Measurements from ENCODE around the gene CSF2.

Gene CSF2

GRCh38 chr5:132067941-132068808 is 5.4 kb upstream of the CSF2 start:
- DNase-seq (ENCODE audit: low read depth in 2 of 2): no peak

DNA sequence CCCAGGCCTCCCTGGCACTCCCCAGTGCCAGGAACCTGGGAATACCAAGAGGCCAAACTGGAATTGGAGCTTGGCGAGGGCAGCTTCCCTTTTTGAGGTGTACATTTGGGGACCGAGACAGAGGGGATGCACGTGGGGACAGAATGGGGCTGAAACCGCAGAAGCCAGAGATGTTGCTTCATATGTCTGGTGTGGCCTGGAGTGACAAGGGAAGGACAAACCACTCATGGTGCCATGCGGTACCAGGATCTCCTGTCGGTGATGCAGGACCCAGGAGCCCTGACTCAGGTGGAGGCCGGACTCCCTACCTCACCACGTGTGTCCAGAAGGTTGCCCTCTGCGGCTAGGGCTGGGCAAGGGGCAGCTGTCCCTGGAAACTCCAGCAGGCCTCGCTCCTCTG is 4.0 kb upstream of the CSF2 start:
- no peak for DNase-seq (ENCODE audit: low read depth in 2 of 2)

DNA sequence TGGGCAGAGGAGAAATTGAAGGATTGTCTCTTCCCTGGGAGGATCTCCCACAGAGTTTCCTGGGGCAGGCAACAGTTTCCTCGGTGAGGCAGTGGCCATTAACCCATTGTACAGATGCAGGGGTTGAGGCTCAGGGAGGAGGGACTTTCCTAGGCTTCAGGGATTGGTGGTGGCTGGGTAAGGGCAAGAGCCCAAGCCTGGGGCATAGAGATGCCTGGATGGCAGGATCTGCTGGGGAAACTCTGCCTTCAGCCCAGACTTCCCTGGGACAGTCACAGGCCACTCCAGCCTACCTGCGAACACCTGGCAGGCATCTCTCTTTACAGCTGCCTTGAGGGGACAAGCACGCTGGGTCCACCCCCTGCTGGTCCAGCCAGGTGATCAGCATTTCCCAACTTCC is 3.6 kb upstream of the CSF2 start:
- DNase-seq (ENCODE audit: low read depth in 2 of 2): no peak

GRCh38 chr5:132070460-132071337 is 2.9 kb upstream of the CSF2 start:
- DNase-seq (ENCODE audit: low read depth in 2 of 2): peak in 1 of 2 donors; percentile 58

DNA sequence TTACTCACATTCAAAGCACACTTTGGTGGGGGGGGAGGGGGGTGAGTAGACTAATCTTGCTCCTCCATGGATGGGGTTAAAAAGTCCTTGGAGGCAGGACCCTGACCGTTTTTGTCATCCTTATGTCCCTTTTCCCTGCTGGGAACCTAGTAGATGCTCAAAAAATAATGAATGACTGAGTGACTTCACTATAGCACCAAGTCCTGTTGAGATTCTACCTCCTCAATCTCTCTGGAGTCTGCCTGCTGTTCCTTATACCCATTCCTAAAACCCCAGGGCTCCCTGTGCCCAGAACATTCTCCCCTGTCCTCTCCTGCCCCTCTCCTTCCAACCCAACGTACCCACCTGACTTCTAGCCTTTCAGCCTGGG is 2.3 kb upstream of the CSF2 start:
- DNase-seq (ENCODE audit: low read depth in 2 of 2): no peak

DNA sequence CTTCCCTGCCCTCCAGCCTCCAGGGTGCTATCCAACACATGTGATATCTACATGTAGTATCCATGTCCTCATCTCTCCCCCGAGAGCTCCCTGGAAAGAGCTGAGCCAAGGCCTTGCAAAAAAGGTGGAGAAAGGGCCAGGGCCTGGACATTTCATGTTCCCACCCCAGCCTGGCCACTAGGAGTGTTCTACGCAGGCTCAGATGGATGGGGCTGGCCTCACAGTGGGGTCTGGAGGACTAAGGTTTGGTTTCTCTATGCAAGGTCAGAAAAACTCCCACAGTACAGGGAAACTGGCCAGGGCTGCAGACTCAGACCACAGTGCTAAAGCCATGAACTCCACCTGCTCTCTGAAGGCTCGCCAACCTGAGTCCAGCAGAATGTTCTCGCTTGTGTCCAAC is 1.5 kb upstream of the CSF2 start:
- DNase-seq (ENCODE audit: low read depth in 2 of 2): no peak

DNA sequence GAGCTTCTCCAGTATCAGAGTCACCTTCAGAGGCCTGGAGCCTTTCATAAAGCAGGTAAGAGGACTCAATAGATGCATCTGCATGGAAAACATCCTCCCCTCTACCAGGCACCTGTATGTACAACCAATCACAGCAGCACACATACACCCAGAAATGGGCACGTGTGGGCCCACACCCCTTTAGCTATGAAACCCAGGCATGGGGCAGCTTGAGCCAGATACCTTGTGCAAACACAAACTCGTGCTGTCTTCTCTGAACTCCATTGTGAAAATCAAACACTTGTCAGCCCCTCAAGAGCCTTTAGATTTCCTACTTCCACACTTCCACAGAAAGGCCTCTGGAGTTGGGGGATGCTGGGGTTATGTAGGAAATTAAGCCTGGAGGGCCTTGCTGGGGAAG is 1.1 kb upstream of the CSF2 start:
- no peak for DNase-seq (ENCODE audit: low read depth in 2 of 2)

- DNase-seq (ENCODE audit: low read depth in 2 of 2): no peak
Observed at GRCh38 chr5:132074091-132074771, 642 bp downstream of the CSF2 start.

DNA sequence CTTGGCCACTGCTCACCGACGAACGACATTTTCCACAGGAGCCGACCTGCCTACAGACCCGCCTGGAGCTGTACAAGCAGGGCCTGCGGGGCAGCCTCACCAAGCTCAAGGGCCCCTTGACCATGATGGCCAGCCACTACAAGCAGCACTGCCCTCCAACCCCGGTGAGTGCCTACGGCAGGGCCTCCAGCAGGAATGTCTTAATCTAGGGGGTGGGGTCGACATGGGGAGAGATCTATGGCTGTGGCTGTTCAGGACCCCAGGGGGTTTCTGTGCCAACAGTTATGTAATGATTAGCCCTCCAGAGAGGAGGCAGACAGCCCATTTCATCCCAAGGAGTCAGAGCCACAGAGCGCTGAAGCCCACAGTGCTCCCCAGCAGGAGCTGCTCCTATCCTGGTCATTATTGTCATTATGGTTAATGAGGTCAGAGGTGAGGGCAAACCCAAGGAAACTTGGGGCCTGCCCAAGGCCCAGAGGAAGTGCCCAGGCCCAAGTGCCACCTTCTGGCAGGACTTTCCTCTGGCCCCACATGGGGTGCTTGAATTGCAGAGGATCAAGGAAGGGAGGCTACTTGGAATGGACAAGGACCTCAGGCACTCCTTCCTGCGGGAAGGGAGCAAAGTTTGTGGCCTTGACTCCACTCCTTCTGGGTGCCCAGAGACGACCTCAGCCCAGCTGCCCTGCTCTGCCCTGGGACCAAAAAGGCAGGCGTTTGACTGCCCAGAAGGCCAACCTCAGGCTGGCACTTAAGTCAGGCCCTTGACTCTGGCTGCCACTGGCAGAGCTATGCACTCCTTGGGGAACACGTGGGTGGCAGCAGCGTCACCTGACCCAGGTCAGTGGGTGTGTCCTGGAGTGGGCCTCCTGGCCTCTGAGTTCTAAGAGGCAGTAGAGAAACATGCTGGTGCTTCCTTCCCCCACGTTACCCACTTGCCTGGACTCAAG is 1.5 kb downstream of the CSF2 start:
- DNase-seq (ENCODE audit: low read depth in 2 of 2): no peak

DNA sequence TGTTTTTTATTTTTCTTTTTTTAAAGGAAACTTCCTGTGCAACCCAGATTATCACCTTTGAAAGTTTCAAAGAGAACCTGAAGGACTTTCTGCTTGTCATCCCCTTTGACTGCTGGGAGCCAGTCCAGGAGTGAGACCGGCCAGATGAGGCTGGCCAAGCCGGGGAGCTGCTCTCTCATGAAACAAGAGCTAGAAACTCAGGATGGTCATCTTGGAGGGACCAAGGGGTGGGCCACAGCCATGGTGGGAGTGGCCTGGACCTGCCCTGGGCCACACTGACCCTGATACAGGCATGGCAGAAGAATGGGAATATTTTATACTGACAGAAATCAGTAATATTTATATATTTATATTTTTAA is 2.1 kb downstream of the CSF2 start:
- no peak for DNase-seq (ENCODE audit: low read depth in 2 of 2)

GRCh38 chr5:132076202-132076830 is 2.7 kb downstream of the CSF2 start:
- DNase-seq (ENCODE audit: low read depth in 2 of 2): no peak

- no peak for DNase-seq (ENCODE audit: low read depth in 2 of 2)
Observed at GRCh38 chr5:132076983-132077382, 3.4 kb downstream of the CSF2 start.

DNA sequence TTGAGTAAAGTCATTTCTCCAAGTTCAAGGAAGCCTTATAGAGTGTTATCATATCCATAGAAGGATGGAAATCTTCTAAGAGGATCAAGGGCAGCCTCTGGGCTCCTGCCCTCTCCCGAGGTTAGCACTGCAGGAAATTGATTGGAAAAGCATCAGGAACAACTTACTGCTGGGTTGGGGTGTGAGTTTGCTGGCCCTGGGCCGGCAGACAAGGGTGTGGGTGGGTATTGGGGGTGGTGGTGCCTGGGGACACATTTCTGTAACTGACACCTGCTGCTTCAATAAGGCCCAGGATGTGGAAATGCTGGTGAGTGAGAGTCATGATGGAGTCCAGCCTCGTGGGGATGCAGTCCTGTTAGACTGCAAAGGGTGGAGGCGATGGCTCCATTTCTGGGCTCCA is 5.5 kb downstream of the CSF2 start:
- no peak for DNase-seq (ENCODE audit: low read depth in 2 of 2)

DNA sequence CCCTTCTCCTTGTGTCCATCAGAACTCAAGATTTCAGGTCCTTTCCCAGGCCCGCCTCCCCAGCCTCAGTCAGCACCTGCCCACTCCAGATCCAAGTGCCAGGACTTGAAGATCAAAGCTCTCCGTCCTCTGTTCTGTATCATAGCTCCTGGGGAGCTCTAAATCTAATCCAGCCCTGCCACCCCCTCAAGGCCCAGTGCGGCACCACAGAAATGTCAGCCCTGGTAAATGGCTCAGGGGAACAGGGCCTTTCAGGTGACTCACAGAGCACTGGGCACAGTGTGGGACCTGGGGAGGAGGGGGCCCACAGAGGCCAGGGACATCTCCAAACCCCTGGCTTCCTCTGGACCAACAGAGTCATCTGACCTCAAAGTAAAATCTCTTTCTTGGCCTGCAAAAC is 6.0 kb downstream of the CSF2 start:
- no peak for DNase-seq (ENCODE audit: low read depth in 2 of 2)

- DNase-seq (ENCODE audit: low read depth in 2 of 2): no peak
Observed at GRCh38 chr5:132080595-132080994, 7.0 kb downstream of the CSF2 start.

DNA sequence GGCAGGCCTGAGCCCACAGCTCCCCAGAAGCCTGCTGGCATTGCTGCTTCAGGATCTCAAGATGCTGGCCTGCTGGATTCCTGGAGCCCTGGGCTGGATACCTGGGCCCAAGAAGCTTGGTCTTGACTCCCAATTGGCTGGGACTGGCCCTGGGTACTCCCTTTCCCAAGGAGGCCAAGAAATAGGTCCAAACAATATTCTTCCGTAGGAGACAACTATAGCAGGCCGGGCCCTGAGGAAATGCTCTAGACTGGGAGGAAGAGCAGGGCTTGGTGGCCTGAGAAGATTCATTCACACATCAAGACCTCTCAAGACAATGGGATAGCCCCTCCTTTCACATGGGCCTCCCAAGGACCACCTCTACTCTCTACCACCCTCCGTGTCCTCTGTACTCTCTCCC is 7.9 kb downstream of the CSF2 start:
- no peak for DNase-seq (ENCODE audit: low read depth in 2 of 2)

DNA sequence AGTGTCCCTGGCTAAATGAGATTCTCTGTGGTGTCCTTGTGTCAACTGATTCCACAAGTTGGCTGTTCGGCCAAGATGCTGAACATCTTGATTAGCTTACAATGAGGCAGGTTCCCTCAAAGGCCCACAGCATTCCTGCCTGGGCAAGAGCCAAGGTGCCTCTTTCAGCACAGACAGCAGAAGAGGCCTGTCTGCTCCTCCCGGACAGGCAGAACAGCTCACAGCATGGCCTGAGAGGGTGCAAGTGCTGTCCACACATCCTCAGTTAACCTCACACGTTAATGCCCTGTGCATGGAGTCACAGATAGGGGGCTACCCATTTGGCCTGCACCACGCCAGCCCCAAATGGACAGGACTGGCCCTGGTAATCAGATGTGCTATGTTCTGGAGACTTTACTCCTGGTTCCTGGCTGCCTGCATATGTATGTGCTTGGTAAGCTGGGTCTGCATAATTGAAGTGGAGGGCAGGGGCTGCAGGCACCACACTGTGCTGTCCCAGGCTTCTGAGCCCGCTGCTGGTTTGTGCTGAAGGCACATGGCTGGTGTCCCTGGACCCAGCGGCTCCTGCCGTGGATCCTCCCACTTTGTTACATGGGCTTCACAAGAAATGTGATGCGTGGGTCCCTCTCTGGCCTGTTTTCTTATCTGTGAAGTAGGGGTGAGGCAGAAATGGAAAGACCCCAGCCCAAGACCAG is 8.9 kb downstream of the CSF2 start:
- DNase-seq (ENCODE audit: low read depth in 2 of 2): no peak

GRCh38 chr5:132083071-132083678 is 9.6 kb downstream of the CSF2 start:
- no peak for DNase-seq (ENCODE audit: low read depth in 2 of 2)

DNA sequence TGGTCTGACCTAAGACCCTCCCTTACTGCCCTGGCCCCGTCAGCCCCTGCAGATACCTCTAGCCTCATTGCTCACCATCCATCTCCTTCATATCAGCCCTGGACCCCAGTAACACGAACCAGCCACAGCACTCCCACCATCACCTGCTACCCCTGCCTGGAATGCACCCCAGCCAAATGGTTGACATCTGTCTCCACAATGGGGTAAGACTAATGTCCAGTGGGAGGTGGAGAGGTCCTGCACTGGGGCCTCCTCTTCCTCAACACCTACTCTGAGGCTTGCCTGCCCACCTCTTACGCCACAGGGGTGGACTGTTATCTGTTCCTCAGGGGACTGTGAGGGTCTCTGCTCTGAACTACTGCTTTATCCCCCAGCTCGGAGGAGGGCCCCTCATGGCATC is 12.1 kb downstream of the CSF2 start:
- DNase-seq (ENCODE audit: low read depth in 2 of 2): no peak

- no peak for DNase-seq (ENCODE audit: low read depth in 2 of 2)
Observed at GRCh38 chr5:132086277-132086794, 12.7 kb downstream of the CSF2 start.

Data from activated CD8-positive, alpha-beta memory T cell treated with anti-CD3 and anti-CD28 coated beads for 4 hours (primary cell).